Measurements from ENCODE around the gene SYK. TPM values are rescaled to one million over a fixed set of nuclear protein-coding genes. Genes with fewer than 3 reads are reported as not detected.

SYK gene
- polyA plus RNA-seq, 4 donors, result 26.8 to 35.0 (median 28.6) TPM

DNA sequence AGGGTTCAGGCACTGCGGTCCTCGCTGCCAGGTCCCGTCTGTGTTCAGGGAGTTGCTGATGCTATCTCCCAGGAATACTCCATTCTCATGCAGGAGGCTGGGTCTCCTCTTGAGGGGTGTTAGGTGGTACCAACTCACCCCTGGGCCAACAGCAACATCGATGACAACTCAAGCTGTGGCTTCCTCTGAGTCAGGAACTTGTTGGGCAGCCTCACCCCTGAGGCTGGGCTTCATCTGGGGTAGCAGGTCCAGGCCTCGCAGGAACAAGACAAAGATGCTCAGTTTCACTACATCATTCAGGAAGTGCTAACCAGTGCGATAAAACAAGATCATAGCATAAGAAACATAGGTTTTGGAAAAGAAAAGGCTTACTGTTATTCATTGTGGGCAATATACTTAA lies 125.9 kb downstream of the SYK start:
- DNase-seq (ENCODE audit: low read depth in 4 of 4, low spot score in 3 of 4), result no peak

DNA sequence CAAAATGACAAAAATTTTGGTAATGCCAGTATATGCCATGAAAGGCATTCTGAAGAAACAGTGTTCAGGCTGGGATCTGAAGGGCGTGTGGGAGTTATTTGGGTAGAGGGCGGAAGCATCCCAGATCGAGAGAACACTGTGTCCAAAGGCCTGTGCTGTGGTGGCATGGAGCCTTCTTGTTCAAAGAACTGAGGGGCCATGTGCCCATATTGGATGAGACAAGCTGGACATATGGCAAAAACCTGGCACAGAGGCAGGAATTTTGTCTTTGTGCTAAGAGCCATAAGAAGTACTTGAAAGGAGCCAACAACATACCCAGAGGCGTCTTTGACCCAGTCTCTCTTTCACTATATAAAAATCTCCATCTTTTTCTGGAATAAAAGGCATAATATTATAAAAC lies 128.0 kb downstream of the SYK start:
- no peak for DNase-seq (ENCODE audit: low read depth in 4 of 4, low spot score in 3 of 4)

DNA sequence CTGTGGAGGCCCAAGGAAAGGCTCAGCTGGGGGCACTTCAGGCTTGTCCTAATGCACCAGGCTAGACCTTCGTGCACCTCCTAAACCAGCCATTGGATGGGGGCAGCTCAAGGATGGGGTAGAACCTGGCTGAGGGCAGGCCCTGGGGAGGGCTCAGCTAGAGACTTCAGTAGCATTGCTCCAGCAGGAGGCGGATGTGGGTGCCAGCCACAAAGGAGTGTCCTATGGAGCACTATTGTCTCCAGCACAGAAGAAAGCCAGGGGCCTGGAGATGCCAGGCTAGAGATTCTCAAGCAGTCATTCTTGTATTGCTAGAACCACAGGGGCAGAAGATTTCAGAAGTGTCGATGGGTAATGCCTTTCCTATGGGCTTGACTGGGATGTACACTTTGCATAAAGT lies 131.8 kb downstream of the SYK start:
- DNase-seq (ENCODE audit: low read depth in 4 of 4, low spot score in 3 of 4), result no peak

DNA sequence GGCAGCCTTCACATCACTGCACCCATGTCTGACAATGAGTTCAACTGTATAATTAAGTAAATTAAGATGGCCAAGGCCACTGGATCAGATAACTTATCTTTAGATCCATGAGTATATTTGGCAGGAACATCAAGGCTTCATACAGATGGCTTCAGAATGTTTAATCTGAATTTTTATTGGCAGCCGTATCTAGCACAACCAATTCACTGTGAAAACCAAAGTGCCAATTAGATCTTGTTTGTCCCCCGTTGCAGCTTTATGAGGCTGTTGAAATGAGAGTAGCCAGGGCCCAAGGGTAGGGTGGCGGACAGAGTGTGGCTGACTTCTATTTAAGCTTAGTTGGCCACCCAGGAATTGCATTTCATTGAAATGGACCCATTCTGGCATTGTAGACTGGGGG lies 137.7 kb downstream of the SYK start:
- DNase-seq (ENCODE audit: low read depth in 4 of 4, low spot score in 3 of 4), result no peak

DNA sequence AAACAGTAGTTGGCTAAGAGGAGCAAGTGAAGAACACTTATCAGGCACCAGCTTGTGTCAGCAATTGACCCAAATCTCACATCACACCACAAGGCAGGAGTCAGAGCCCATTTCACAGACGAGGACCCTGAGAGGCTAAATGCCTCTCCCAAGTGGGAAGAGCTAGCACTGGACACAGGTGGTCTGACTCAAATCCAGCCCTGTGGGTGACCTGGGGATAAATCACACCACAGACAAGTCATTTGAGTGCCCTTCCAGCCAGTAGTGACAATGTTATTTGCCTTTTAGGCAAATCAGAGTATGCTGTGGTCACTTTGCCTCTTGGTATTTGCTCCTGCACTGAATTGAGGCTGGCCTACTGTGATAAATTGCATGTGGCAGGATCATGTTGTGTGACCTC lies 138.7 kb downstream of the SYK start:
- DNase-seq (ENCODE audit: low read depth in 4 of 4, low spot score in 3 of 4), result no peak

DNA sequence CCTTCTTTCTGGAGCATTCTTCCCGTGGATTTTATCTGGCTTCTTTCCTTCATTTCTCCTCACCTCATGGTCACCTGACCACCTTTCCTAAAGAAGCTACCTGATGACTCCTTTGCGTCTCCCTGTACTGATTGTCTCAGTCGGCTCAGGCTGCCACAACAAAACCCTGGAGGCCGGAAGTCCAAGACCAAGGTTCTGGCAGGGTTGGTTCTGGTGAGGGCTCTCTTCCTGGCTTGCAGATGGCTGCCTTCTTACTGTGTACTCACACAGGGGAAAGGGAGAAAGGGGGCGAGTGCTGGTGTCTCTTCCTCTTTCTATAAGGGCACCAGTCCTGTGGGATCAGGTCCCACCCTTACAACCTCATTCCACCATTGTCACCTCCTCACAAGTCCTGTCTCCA lies 140.0 kb downstream of the SYK start:
- DNase-seq (ENCODE audit: low read depth in 4 of 4, low spot score in 3 of 4), result no peak

DNA sequence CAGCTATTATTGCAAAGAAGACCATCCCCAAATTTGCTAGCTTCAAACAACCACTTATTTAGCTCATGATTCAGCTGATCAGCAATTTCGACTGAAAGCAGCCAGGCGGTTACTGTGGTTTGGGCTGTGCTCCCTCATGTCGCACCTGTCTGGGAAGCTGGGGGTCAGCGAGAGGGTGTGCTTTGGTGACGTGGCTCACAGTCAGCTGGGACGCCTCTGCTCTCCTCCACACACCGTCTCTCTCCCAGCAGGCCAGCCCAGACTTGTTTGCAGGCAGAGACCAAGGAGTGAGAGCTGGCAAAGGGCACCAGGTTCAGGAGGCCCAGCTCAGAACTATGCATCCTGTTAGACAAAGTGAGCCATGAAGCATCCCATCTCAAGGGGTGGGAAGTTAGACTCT lies 140.9 kb downstream of the SYK start:
- DNase-seq (ENCODE audit: low read depth in 4 of 4, low spot score in 3 of 4), result no peak

DNA sequence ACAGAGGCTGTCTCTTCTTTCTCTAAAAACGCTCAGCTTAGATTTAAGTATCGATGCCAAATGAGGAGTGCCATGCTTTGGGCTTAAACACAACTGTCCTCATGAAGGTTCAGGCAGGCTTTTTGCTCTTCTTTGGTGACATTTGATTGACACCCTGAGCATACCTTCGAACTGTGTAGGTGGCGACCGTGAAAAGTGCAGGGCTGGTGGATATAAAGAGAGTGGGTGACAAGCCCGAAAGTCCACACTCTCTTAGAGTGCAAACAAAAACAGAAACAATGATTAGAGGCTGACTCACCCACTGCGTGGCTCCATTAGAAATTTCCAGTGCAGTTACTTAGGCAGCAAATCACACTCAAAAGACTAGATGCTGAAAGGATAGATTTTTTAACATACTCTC lies 141.7 kb downstream of the SYK start:
- DNase-seq (ENCODE audit: low read depth in 4 of 4, low spot score in 3 of 4), result no peak

DNA sequence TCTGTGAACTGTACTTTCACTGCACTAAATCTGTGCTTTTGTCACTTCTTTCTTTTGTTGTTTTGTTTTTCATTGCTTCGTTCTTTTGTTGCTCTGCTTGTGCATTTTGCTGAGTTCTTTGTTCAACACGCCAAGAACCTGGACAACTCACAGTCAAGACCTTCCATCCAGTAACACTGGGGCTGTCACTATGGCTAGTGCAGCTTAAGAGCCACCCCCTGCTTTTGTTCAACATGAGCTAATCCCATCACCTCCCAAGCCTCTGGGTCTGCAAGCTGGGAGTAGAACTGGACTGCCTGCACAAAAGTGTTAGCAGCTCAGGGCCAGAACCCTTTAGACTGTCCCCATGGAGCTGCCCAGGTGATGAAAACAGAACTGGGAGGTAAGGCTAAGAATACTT lies 143.7 kb downstream of the SYK start:
- no peak for DNase-seq (ENCODE audit: low read depth in 4 of 4, low spot score in 3 of 4)

DNA sequence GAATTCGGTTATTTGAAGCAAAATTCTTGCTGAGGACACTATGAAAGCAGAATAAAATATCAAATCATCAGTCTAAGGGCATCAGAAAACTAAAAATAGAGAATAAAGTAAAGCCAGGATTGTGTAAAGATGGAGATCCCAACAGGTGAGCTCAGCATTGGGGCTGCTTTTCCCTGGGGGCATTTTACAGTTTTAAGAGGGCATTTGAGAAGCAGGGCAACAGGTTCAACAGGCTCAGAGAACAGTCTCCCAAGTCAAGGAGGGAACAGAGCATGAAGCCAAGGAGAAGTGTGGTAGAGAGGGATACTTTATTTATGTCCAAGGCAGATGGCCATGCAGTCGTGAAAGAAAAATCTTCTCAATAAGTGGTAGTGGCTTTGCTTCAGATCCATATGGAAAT lies 145.4 kb downstream of the SYK start:
- peak in 1 of 4 donors; percentile 39 for DNase-seq (ENCODE audit: low read depth in 4 of 4, low spot score in 3 of 4)

Other genes with a start within 250 kb of the SYK start
- gene DIRAS2, start 159.0 kb upstream of the SYK start, polyA plus RNA-seq (ENCODE audit: insufficient read length in 4 of 4), result 1 to 10 TPM; 4.8 to 8.2 (median 5.7) TPM

All from right renal pelvis (tissue), 4 donors.